ENCODE measurements around the gene BAZ2A.

DNA sequence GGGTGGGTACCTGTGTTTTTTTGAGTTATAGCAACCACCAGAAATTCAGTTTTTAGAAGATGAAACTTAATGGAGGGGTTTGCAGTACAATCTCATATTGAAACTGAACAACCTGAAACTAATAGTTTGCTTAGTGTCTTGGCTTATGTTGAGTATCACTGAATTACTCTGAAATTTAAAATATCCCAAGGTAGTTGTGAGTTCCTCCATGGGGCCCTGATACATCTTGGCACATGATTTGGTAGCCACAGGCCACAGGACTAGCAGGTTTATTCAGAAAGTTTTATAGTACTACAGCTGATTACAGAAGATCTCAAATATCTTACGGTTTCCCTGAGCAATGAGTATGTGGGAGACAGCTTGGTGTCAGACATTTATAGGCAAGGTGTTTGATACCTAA lies 47.6 kb upstream of the BAZ2A start:
- TF ChIP-seq CTCF (IDR thresholded peaks at IDR 0.05) (no peak), POLR2A (IDR thresholded peaks at IDR 0.05) (no peak)
